Measurements from ENCODE around the gene NFIL3.

NFIL3 gene

GRCh38 chr9:91422758-91423711 lies 597 bp downstream of the NFIL3 start:
- DNase-seq (ENCODE audit: low read depth in 3 of 3), result peak; percentile 26 to 46 (median 44)

GRCh38 chr9:91421971-91422757 lies 1.5 kb downstream of the NFIL3 start:
- DNase-seq (ENCODE audit: low read depth in 3 of 3), result no peak

- no peak for DNase-seq (ENCODE audit: low read depth in 3 of 3)
Observed at GRCh38 chr9:91421128-91421765, 2.4 kb downstream of the NFIL3 start.

GRCh38 chr9:91420501-91421127 lies 3.0 kb downstream of the NFIL3 start:
- no peak for DNase-seq (ENCODE audit: low read depth in 3 of 3)

GRCh38 chr9:91419222-91420191 lies 4.1 kb downstream of the NFIL3 start:
- no peak for DNase-seq (ENCODE audit: low read depth in 3 of 3)

- no peak for DNase-seq (ENCODE audit: low read depth in 3 of 3)
Observed at GRCh38 chr9:91418215-91418610, 5.4 kb downstream of the NFIL3 start.

- no peak for DNase-seq (ENCODE audit: low read depth in 3 of 3)
Observed at GRCh38 chr9:91417602-91418214, 5.9 kb downstream of the NFIL3 start.

GRCh38 chr9:91416096-91416712 lies 7.4 kb downstream of the NFIL3 start:
- no peak for DNase-seq (ENCODE audit: low read depth in 3 of 3)

GRCh38 chr9:91415290-91415689 lies 8.3 kb downstream of the NFIL3 start:
- DNase-seq (ENCODE audit: low read depth in 3 of 3), result no peak

- DNase-seq (ENCODE audit: low read depth in 3 of 3), result no peak
Observed at GRCh38 chr9:91412941-91413340, 10.7 kb downstream of the NFIL3 start.

- no peak for DNase-seq (ENCODE audit: low read depth in 3 of 3)
Observed at GRCh38 chr9:91411096-91411771, 12.4 kb downstream of the NFIL3 start.

GRCh38 chr9:91410161-91410560 lies 13.5 kb downstream of the NFIL3 start:
- DNase-seq (ENCODE audit: low read depth in 3 of 3), result no peak

- DNase-seq (ENCODE audit: low read depth in 3 of 3), result no peak
Observed at GRCh38 chr9:91408475-91408874, 15.2 kb downstream of the NFIL3 start.

GRCh38 chr9:91407580-91408318 lies 15.9 kb downstream of the NFIL3 start:
- no peak for DNase-seq (ENCODE audit: low read depth in 3 of 3)

GRCh38 chr9:91405343-91406077 lies 18.1 kb downstream of the NFIL3 start:
- DNase-seq (ENCODE audit: low read depth in 3 of 3), result no peak

- DNase-seq (ENCODE audit: low read depth in 3 of 3), result no peak
Observed at GRCh38 chr9:91403665-91404543, 19.7 kb downstream of the NFIL3 start.

GRCh38 chr9:91398926-91399325 lies 24.7 kb downstream of the NFIL3 start:
- DNase-seq (ENCODE audit: low read depth in 3 of 3), result no peak

All from stimulated activated CD4-positive, alpha-beta T cell treated with anti-CD3 and anti-CD28 coated beads, TNF-alpha, amount 100 ng/mL, for 4 hours (primary cell).